Tibial nerve (tissue), 3 donors: ENCODE data around the gene LRRC27.

Experiments used
- POLR2A ChIP-seq, 2 donors: fragments of 450-650 bp; IDR thresholded peaks; one replicate each; pipeline ENCODE4 v1.6.1; 2017; ENCODE audit warnings: antibody characterized with exemption in 2 of 2, mild to moderate bottlenecking in 2 of 2, moderate library complexity in 2 of 2
- TF ChIP-seq, protein P1 (sequence below), 5 experiments: fragments of 200-600 bp in 3 of 5; fragments of 450-650 bp in 2 of 5; sonication (generic) in 3 of 5; IDR thresholded peaks; one replicate each; pipeline ENCODE4 v1.5.1; 2016 to 2019; ENCODE audit warnings: antibody characterized with exemption in 5 of 5, mild to moderate bottlenecking in 3 of 5, moderate library complexity in 2 of 5

DNA sequence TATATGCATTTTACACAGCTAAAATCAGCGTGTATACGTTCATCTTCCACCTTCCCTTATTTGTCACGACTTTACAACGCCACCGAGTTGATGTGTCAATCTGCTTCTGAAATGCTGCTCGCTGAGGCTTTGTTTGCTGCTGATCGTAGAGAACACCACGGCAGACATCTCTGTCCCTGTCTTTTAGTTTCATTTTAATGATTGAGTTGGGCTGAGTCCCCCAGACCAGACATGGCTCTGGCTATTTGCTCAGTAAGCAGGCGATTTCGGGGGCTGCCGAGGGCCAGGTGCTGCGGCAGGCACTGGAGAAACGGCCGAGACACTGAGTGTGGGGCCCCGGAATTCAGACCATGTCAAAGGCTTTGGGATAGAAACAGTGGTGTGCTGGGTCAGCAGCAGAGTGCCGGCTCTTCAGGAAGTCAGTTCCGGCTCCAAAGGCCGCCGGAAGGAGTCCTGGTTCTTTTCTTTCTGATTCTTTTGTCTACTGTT lies 5.0 kb downstream of the LRRC27 start:
- TF ChIP-seq, protein P1, sequence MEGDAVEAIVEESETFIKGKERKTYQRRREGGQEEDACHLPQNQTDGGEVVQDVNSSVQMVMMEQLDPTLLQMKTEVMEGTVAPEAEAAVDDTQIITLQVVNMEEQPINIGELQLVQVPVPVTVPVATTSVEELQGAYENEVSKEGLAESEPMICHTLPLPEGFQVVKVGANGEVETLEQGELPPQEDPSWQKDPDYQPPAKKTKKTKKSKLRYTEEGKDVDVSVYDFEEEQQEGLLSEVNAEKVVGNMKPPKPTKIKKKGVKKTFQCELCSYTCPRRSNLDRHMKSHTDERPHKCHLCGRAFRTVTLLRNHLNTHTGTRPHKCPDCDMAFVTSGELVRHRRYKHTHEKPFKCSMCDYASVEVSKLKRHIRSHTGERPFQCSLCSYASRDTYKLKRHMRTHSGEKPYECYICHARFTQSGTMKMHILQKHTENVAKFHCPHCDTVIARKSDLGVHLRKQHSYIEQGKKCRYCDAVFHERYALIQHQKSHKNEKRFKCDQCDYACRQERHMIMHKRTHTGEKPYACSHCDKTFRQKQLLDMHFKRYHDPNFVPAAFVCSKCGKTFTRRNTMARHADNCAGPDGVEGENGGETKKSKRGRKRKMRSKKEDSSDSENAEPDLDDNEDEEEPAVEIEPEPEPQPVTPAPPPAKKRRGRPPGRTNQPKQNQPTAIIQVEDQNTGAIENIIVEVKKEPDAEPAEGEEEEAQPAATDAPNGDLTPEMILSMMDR (IDR thresholded peaks at IDR 0.05): no peak
- no peak for TF ChIP-seq POLR2A (IDR thresholded peaks at IDR 0.05)
